Right lobe of liver (tissue), 4 donors: ENCODE data around the gene PVALB.

Source experiments
- CTCF ChIP-seq, 4 donors: fragments of 200-600 bp in 3 of 4; fragments of 450-650 bp in 1 of 4; IDR thresholded peaks; one replicate each; pipeline versions ENCODE4 v1.5.1 to v1.8.0; 2016 to 2022; ENCODE audit warnings: antibody characterized with exemption in 4 of 4, mild to moderate bottlenecking in 2 of 4
- POLR2A ChIP-seq: fragments of 450-650 bp; IDR thresholded peaks from one replicate; pipeline ENCODE4 v1.6.1; 2017; ENCODE audit warnings: antibody characterized with exemption, mild to moderate bottlenecking
- donor health status: DM: no; HTN: no; CAD: no.
- donor health status: DM: no; HTN: no; CAD: no.
- donor health status: DM: no; HTN: yes; CAD: no.

DNA sequence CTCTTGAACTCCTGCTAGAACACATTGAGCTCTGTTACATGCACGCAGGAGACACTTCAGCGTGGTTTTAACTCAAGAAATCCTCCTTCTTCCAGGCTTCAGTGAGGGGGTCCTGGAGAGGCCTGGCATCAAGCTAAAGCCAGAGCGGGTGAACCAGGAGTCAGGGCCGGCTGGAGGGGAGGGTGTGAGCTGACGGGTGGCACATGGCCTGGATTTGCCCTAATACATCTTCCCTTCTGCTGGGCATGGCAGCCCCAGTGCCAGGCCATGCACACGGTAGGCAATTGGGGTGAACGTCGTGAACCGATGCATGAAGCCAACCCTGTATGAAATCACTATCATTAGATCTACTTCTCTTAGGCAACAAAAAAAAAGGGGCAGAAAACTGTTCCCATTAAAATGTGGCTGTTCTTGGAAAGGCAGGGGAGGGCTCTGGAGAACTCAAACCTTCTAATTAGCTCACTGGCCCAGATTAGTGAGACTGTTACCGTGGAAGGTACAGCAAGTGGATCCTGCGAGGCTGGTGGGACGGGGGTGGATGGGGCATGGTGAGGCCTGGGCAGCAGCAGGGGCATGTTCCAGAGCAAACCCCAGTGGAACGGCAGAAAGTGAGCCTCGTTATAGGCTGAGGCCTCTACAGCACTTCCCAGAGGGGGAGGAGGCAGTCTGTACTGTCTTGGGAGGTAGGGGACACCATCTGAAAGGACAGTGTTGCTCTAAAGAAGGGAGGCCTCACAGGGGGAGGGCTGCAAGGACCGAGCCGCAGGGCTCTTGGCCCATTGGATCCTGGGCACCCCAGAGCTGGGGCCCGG lies 51.5 kb downstream of the PVALB start:
- TF ChIP-seq POLR2A (no peak), CTCF (IDR thresholded peaks at IDR 0.05) (no peak)
